Measurements from ENCODE around the gene CORIN.

- no peak for TF ChIP-seq TARDBP (IDR thresholded peaks at IDR 0.05)
- TF ChIP-seq FOXM1 (IDR thresholded peaks at IDR 0.05; ENCODE audit: borderline replicate concordance) = no peak
- TF ChIP-seq SUZ12 (IDR thresholded peaks at IDR 0.05) = no peak
- TF ChIP-seq HDGF (IDR thresholded peaks at IDR 0.05; ENCODE audit: borderline replicate concordance) = no peak
- TF ChIP-seq SP1 (IDR thresholded peaks at IDR 0.05) = no peak
- no peak for TF ChIP-seq FOXK2 (IDR thresholded peaks at IDR 0.05)
- no peak for TF ChIP-seq LEF1 (IDR thresholded peaks at IDR 0.05; ENCODE audit: borderline replicate concordance)
- no peak for TF ChIP-seq FOXA1 (IDR thresholded peaks at IDR 0.05)
Measured at GRCh38 chr4:47694322-47694721, 143.5 kb downstream of the CORIN start.

Measured in HEK293T (cell line).